Keratinocyte (primary cell): ENCODE results near the gene MEIG1.

Source experiments
- CTCF ChIP-seq, 3 experiments: IDR thresholded peaks in 1 of 3; conservative IDR thresholded peaks in 1 of 3; optimal IDR thresholded peaks in 1 of 3; 2 replicates in 2 of 3; 3 replicates in 1 of 3; pipeline versions ENCODE3 to v1.5.1; 2011; ENCODE audit warnings: low read length in 3 of 3, mild to moderate bottlenecking in 3 of 3, moderate library complexity in 2 of 3, control low read depth in 1 of 3, inconsistent platforms in 1 of 3; ENCODE audit not compliant: insufficient read depth in 2 of 3; ENCODE audit errors: extremely low read depth in 1 of 3
- EZH2 ChIP-seq: IDR thresholded peaks from one replicate; pipeline ENCODE4 v1.6.1; 2012; ENCODE audit warnings: inconsistent platforms, mild to moderate bottlenecking, low read length, moderate library complexity

GRCh38 chr10:14958872-14959220 is 342 bp upstream of the MEIG1 start:
- TF ChIP-seq CTCF (optimal IDR thresholded peaks at IDR 0.05 in 1 of 3, IDR thresholded peaks at IDR 0.05 in 1 of 3, conservative IDR thresholded peaks at IDR 0.05 in 1 of 3; ENCODE audit: extremely low read depth in 1 of 3, insufficient read depth in 2 of 3, low read length in 3 of 3) = no peak
- TF ChIP-seq EZH2 = no peak
